ENCODE data around the gene NPEPL1.
"Not testable (repeated sequence)": the region's sequence is repeated elsewhere in the genome, so short reads cannot be mapped to it uniquely, and the experiment has no call there.

Gene NPEPL1

DNA sequence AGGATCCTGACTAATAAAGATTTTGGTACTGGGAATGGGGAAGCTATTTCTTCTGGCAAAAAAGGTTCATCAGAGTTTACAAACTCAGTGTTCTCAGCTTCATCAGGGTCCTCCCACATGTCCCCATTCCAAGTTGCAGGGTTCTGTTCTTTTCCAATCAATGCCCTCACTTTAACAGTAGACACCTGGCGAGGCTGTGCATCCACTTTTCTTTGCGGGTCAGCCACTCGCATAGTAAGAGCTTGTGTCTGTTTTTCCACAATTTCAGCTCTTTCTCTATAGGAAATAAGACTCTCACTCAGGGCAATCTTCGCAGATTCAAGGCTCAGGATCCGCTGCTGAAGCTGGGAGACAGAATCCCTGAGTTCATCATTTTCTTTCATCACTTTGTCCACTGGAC, 65.0 kb downstream of the NPEPL1 start:
- not testable (repeated sequence) for DNase-seq (ENCODE audit: low read depth in 2 of 2)

DNA sequence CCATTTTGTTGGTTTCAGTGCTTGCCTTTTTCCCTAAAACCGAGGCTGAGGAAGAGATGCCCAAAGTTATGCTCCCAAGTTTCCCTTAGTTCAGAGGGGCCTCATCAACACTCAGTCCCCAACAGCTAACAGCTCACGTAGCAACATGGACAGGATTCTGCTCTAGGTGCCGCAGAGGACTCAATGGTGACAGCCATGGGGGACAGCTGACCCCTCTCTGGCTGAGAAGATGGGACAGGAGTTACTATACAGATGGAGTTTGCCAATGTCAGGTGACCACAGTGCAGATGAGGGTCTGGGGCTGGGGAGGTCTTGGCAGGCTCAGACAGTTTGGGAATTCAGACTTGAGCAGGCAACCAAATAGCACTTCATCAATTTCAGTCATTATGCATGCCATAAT, 67.3 kb downstream of the NPEPL1 start:
- DNase-seq (ENCODE audit: low read depth in 2 of 2), result no peak

DNA sequence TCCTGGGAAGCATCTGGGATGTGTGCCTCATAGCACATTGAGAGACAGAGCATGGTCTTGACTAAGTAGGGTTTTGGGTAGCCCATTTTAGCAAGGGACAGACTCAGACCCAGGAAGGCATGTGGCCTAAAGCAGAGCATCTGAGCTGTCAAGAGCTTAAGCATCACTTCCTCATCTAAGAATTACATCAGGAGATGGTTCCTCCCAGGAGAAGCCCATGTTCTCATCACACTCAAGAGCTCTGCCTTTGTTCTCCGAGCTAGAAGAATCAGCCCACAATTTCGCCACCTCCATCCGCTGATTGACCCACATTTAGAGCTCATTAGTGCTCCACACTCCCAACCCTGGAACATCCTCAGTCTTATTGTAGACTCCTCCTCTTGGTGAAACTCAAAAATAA, 68.3 kb downstream of the NPEPL1 start:
- no peak for DNase-seq (ENCODE audit: low read depth in 2 of 2)

DNA sequence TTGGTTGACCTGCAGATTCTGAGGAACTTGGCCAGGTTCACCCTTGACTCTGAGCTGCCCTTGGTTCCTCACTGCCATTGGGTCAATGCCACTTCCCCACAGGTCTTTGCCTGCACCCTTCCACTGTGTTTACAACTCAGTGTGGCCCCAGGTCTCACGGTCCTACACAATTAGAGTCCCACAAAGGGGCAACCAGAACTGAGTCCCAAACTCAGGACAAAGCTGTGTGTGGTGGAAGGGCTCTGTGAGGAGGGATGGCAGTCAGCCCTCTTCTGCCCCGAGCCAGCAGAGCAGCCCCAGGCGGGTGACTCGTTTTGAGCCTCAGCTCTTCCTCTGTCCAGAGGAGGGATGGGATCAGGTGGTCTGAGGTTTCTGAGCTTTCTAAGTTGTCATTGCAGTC, 69.5 kb downstream of the NPEPL1 start:
- no peak for DNase-seq (ENCODE audit: low read depth in 2 of 2)

DNA sequence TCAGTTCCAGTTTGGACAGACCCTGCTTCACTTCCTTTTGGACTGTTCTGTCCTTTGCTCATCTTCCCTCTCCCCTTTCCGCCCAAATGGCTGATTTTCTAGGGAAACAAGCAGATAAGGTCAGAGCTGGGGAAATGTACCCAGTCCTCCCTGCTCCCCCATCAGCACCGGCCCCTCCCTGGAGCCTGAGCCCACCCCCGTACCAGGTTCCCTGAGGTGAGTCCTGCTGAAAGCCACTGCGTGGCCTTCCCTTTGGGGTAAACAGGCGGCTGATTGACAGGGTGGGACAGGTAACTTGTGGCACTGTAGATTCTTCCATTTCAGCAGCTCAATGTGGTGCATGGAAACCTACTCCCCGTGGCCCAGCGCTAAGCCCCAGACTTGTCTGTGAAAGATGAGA, 70.5 kb downstream of the NPEPL1 start:
- no peak for DNase-seq (ENCODE audit: low read depth in 2 of 2)

Data from activated CD8-positive, alpha-beta memory T cell treated with anti-CD3 and anti-CD28 coated beads for 4 hours (primary cell).